ES-I3 (cell line): ENCODE data around the gene PTPRCAP.

Source experiments
- H3K36me3 ChIP-seq: 2 replicates; pipeline ENCODE4 v1.6.1; 2013; ENCODE audit warnings: mild to moderate bottlenecking, low read length, control low read depth, moderate library complexity; ENCODE audit not compliant: insufficient read depth
- H3K4me1 ChIP-seq: 2 replicates; pipeline ENCODE4 v1.6.1; 2013; ENCODE audit warnings: mild to moderate bottlenecking, control low read depth, low read length; ENCODE audit not compliant: insufficient read depth
- H3K9ac ChIP-seq: 2 replicates; pipeline ENCODE4 v1.6.1; 2013; ENCODE audit warnings: low read depth, mild to moderate bottlenecking, low read length, moderate library complexity
- H3K9me3 ChIP-seq: 2 replicates; pipeline ENCODE4 v1.6.1; 2013; ENCODE audit warnings: mild to moderate bottlenecking, low read length, moderate library complexity; ENCODE audit not compliant: control insufficient read depth, insufficient read depth

PTPRCAP gene

GRCh38 chr11:67453816-67454732, 16.6 kb upstream of the PTPRCAP start:
- Histone ChIP-seq H3K4me1 (no peaks in the 10 kb centered on the region), H3K36me3 (no peaks in the 10 kb centered on the region), H3K9me3 (no peaks in the 10 kb centered on the region), H3K9ac (no peak overlapping the region)

DNA sequence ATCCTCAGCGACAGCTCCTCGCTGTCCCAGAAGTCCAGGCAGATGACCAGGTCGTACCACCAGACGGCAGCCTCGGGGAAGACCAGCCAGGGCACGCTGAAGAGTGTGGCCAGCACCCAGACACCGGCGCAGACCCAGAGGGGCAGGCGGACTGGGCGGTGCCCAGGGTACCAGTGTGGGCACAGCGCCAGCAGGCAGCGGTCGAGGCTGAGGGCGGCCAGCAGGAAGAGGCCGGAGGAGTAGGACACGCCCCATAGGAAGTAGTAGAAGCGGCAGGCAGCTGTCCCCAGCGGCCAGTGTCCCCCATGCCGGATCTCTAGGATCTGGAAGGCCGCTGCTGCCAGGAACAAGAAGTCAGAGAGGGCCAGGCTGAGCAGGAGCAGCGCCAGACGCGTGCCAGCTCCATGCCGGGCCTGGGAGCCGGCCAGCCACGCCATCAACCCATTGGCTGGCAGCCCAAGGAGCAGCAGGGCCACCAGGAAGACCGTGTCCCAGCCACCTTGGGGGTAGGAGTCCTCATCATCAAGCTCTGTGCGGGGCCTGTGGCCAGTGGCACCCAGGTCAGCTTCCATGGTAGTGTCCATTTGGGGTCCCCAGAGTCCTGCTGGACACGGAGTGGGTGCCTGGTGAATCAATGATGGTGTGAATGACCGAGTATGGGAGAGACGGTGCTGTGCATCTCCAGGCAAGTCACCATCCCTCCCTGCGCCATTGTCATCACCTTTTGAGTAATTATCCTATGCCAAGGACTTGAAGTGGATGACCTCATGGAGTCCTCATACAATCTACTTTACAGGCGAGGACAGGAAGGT, 14.9 kb upstream of the PTPRCAP start, which contains the start of gene GPR152:
Gene GPR152 (minus strand): TSS at position 589 of the 812 bp plus-strand sequence. CDS start 5 bp downstream, at position 584.
- Histone ChIP-seq H3K9me3 (no peaks in the 10 kb centered on the region), H3K4me1 (no peaks in the 10 kb centered on the region), H3K36me3 (no peaks in the 10 kb centered on the region), H3K9ac (no peak within 1 kb of the TSS)

- Histone ChIP-seq H3K4me1 (no peaks in the 10 kb centered on the region), H3K9me3 (no peaks in the 10 kb centered on the region), H3K36me3 (no peaks in the 10 kb centered on the region), H3K9ac (no peak overlapping the region)
These were observed 14.1 kb upstream of the PTPRCAP start for GRCh38 chr11:67451658-67451976.

- H3K9ac ChIP-seq = no peak overlapping the region
- no peaks in the 10 kb centered on the region for H3K9me3 ChIP-seq
- no peaks in the 10 kb centered on the region for H3K36me3 ChIP-seq
- no peaks in the 10 kb centered on the region for H3K4me1 ChIP-seq
These were observed 13.5 kb upstream of the PTPRCAP start for GRCh38 chr11:67450796-67451657.

- Histone ChIP-seq H3K36me3 (no peaks in the 10 kb centered on the region), H3K9ac (no peak overlapping the region), H3K9me3 (no peaks in the 10 kb centered on the region), H3K4me1 (no peaks in the 10 kb centered on the region)
These were observed 11.8 kb upstream of the PTPRCAP start for GRCh38 chr11:67449116-67449844.

GRCh38 chr11:67448220-67448609, 10.7 kb upstream of the PTPRCAP start:
- H3K9ac ChIP-seq = no peak overlapping the region
- no peaks in the 10 kb centered on the region for H3K9me3 ChIP-seq
- H3K4me1 ChIP-seq = no peaks in the 10 kb centered on the region
- H3K36me3 ChIP-seq = no peaks in the 10 kb centered on the region

DNA sequence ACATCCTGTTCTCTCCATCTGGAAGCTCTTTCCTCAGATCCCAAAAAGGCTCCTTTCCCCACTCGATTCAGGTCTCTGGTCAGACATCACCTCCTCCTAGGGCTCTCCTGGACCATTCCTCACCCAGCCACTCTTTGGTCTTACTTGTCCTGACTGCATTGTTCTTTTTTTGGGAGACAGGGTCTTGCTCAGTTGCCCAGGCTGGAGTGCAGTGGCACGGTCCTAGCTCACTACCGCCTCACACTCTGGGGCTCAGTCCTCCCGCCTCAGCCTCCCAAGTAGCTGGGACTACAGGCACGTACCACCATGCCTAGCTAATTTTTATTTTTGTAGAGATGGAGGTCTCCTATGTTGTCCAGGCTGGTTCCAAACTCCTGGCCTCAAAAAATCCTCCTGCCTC, 8.0 kb upstream of the PTPRCAP start:
- Histone ChIP-seq H3K36me3 (0 out of 2 replicates have a peak, but pooled peaks cover 3% of the 10 kb centered on the region), H3K4me1 (no peaks in the 10 kb centered on the region), H3K9me3 (no peaks in the 10 kb centered on the region), H3K9ac (no peak overlapping the region)

DNA sequence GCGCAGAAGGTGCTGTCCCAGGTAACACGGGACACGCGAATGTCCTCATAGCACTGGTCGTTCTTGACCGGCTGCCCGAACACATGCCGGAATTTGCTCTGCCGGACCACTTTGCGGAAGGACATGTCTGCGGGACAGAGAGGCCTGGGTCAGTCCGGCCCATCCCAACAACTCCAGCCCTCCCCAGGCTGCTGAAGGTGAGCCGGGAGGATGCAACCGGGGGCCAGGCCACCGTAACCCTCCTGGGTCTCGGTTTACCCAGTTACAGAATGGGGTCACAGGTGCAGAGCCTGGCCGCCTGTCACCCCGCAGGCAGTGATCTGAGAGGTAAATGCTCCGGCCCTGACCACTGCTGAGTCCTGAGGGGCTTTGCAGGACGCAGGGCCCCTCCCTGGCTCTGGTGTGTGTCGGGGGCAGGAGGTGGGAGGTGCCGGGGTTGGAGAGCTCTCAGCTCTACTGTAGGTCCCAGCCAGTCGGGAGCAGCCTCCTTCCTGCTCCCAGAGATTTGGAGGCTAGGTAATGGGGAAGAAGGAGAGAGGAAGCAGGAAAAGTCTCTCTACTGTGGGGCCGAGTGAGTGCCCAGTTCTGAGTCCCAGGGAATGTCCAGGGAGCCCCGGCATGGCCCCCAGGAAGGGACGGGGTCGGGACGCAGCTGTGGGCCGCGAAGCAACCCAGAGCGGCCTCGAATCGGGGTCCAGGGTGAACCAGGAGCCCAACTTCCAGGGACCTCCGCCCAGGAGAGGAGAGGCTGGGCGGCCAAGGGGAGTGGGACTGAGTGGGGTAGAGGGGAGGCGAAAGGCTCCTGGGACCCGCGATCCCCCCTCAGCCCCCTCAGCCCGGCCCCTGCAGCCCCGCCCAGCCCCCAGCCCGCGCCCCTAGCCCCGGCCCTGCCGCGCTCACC, 5.3 kb upstream of the PTPRCAP start:
- H3K9ac ChIP-seq = peak overlapping the region; percentile 83
- no peaks in the 10 kb centered on the region for H3K9me3 ChIP-seq
- peaks cover 3% of the 10 kb centered on the region; the same call in 1 of the 2 replicates for H3K4me1 ChIP-seq
- H3K36me3 ChIP-seq = 0 out of 2 replicates have a peak, but pooled peaks cover 5% of the 10 kb centered on the region

DNA sequence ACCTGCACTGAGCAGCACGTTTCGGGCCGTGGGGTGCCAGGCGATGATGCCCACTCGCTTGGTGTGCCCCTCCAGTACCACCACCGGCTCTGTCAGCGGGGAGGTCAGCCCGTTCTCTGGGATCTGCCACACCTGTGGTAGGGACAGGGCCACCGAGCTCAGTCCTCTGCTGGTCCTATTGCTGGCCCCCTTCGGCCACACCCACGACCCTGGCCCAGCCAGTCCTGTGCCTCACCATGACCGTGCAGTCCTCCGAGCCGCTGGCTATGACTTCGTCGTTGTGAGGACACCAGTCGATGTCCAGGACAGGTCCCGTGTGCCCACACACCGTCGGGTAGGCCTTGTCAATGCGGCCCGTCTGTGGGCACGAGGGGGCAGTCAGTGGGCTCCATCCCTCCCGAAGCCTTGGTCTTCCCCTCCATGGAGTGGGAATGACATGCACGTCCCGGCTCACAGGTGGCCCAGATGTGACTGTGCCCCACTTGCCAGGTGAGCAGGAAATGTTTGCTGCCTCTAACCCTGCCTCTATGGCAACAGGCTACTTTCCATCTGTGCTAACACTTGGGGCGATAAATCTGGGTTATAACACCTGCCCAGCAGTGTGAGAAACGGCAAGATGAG, 4.4 kb upstream of the PTPRCAP start:
- Histone ChIP-seq H3K9ac (no peak overlapping the region), H3K36me3 (0 out of 2 replicates have a peak, but pooled peaks cover 7% of the 10 kb centered on the region), H3K9me3 (no peaks in the 10 kb centered on the region), H3K4me1 (peaks cover 10% of the 10 kb centered on the region; the same call in 1 of the 2 replicates)

DNA sequence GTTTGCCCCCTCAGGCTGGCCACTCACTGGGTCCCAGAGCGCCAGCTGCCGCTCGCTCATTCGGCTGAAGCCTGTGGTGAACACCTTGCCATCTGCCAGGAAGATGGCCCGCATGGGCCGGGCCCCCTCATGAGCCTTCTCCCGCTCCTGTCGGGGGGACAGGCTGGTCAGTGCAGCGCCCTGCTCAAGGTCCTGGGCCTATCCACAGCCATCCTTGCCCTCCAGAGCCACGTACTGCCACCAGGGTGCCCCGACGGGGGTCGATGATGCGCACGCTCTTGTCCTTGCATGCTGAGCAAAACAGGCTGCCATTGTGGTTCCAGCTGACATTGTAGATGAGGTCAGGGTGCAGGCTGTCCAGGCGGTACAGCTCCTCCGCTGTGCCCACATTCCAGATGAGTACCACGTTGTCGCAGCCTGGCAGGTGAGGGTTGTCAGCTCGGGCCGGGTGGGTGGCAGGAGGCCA, 3.6 kb upstream of the PTPRCAP start:
- H3K4me1 ChIP-seq = peaks cover 15% of the 10 kb centered on the region; the same call in 1 of the 2 replicates
- H3K36me3 ChIP-seq = 0 out of 2 replicates have a peak, but pooled peaks cover 7% of the 10 kb centered on the region
- no peak overlapping the region for H3K9ac ChIP-seq
- no peaks in the 10 kb centered on the region for H3K9me3 ChIP-seq

DNA sequence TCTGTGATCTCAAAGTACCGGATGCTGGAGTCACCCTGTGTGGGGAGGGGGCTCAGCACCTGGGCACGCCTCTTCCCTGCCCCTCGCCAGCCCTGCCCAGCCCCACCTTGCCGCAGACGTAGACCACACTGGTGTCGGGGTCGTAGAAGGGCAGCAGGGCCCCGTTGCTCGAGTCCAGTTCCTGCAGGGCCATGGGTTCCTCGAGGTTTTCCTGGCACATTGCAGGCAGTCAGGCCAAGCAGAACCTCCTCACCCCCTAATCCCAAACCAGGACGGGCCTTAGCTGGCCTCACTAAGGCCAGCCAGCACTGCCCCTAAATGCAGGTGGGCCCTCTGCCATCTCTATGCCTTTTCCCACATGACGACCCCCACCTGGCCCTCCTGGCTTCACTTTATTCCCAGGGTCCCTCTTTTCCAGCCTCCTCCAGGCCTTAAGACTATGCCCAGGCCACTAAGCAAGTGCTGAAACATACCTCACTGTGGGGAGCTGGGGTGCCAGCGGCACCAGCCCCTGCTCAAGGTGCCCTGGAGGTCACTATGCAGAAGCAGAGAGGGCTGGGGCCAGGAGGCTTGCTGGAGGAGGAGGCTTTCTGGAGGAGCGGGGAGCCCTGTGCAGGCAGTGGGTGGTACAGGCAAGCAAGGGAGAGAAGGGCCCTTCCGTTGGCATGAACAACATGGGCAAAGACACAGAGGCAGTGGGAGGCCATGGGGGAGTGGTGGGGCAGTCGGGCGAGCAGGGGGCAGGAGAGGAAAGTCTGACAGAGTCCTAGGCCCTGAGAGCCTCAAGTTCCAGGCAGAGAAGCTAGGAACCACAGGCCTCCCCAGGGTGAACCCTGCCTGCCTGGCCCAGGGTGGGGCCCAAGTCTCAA, 3.0 kb upstream of the PTPRCAP start:
- H3K9ac ChIP-seq = no peak overlapping the region
- H3K9me3 ChIP-seq = no peaks in the 10 kb centered on the region
- peaks cover 17% of the 10 kb centered on the region; the same call in 1 of the 2 replicates for H3K4me1 ChIP-seq
- 0 out of 2 replicates have a peak, but pooled peaks cover 7% of the 10 kb centered on the region for H3K36me3 ChIP-seq
